ENCODE results near the gene RASAL2. TPM values are rescaled to one million over a fixed set of nuclear protein-coding genes. Genes with fewer than 3 reads are reported as not detected.
A peak's percentile ranks its signal among the peaks of the same experiment; 100 is the strongest.
"Not testable (repeated sequence)": the region's sequence is repeated elsewhere in the genome, so short reads cannot be mapped to it uniquely, and the experiment has no call there.

Gene RASAL2
- total RNA-seq, 1 donor from 2014 or later, result 18.3 TPM

DNA sequence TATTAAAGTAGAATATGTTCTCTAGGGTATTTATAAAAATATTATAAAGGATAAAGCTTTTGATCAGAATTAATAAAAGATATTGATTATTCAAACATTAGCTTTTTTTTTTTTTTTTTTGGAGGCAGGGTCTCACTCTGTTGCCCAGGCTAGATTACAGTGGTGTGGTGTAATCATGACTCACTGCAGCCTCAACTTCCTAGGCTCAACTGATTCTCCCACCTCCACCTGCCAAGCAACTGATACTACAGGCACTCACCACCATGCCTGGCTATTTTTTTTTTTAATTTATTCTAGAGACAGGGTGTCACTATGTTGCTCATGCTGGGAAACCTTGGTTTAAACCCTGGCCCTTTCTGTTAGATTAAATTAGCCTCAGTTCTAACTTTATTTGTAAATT lies 214.5 kb downstream of the RASAL2 start:
- no peaks in the 10 kb centered on the region for H3K27me3 ChIP-seq
- Mint-ChIP-seq H3K9me3 (no peaks in the 10 kb centered on the region), H3K4me1 (peaks cover 6% of the 10 kb centered on the region), H3K36me3 (peaks cover 3% of the 10 kb centered on the region), H3K4me3 (no peak overlapping the region), H3K27ac (no peak overlapping the region), H3K27me3 (ENCODE audit: insufficient read depth, low read depth) (no peaks in the 10 kb centered on the region)
- H4K20me1 ChIP-seq (ENCODE audit: low read depth), result no peaks in the 10 kb centered on the region
- no peaks in the 10 kb centered on the region for H3K36me3 ChIP-seq
- no peak overlapping the region for H3K27ac ChIP-seq
- TF ChIP-seq CTCF (IDR thresholded peaks at IDR 0.05), result no peak
- TF ChIP-seq EZH2 (IDR thresholded peaks at IDR 0.05), result no peak
- no peak for TF ChIP-seq EZH2phosphoT487 (IDR thresholded peaks at IDR 0.05)
- H3F3A ChIP-seq (ENCODE audit: low read depth), result no peaks in the 10 kb centered on the region
- DNase-seq (ENCODE audit: low spot score), result no peak
- no peak overlapping the region for H3K4me3 ChIP-seq
- H3K9ac ChIP-seq, result no peak overlapping the region
- H3K4me2 ChIP-seq, result no peak overlapping the region
- H3K4me1 ChIP-seq, result peaks cover 7% of the 10 kb centered on the region
- H3K9me3 ChIP-seq (ENCODE audit: low read depth), result no peaks in the 10 kb centered on the region
- no peak overlapping the region for H2AFZ ChIP-seq (replicated peaks)
- H3K79me2 ChIP-seq (ENCODE audit: low read depth), result peaks cover 8% of the 10 kb centered on the region

GRCh38 chr1:178310685-178311105 lies 216.8 kb downstream of the RASAL2 start:
- no peak overlapping the region for H3K9ac ChIP-seq
- H3K9me3 ChIP-seq (ENCODE audit: low read depth), result no peaks in the 10 kb centered on the region
- no peak overlapping the region for H3K27ac ChIP-seq
- no peak overlapping the region for H3K4me3 Mint-ChIP-seq
- H3K36me3 Mint-ChIP-seq, result peaks cover under 1% of the 10 kb centered on the region
- no peak overlapping the region for H2AFZ ChIP-seq (replicated peaks)
- peaks cover 9% of the 10 kb centered on the region for H3K79me2 ChIP-seq (ENCODE audit: low read depth)
- peaks cover 7% of the 10 kb centered on the region for H3K4me1 ChIP-seq
- peaks cover 6% of the 10 kb centered on the region for H3K4me1 Mint-ChIP-seq
- H3K9me3 Mint-ChIP-seq, result no peaks in the 10 kb centered on the region
- no peaks in the 10 kb centered on the region for H3K27me3 ChIP-seq
- H4K20me1 ChIP-seq (ENCODE audit: low read depth), result no peaks in the 10 kb centered on the region
- H3K36me3 ChIP-seq, result no peaks in the 10 kb centered on the region
- TF ChIP-seq CTCF (IDR thresholded peaks at IDR 0.05) (peak; percentile 79), EZH2phosphoT487 (IDR thresholded peaks at IDR 0.05) (no peak), EZH2 (IDR thresholded peaks at IDR 0.05) (no peak)
- no peaks in the 10 kb centered on the region for H3F3A ChIP-seq (ENCODE audit: low read depth)
- H3K4me2 ChIP-seq, result no peak overlapping the region
- peak; percentile 62 for DNase-seq (ENCODE audit: low spot score)
- H3K27ac Mint-ChIP-seq, result peak overlapping the region; percentile 78
- H3K27me3 Mint-ChIP-seq (ENCODE audit: insufficient read depth, low read depth), result no peaks in the 10 kb centered on the region
- H3K4me3 ChIP-seq, result no peak overlapping the region

GRCh38 chr1:178311164-178311563 lies 217.3 kb downstream of the RASAL2 start:
- no peaks in the 10 kb centered on the region for H3K36me3 Mint-ChIP-seq
- H3K36me3 ChIP-seq, result no peaks in the 10 kb centered on the region
- no peak overlapping the region for H3K4me2 ChIP-seq
- H3K27me3 Mint-ChIP-seq (ENCODE audit: insufficient read depth, low read depth), result no peaks in the 10 kb centered on the region
- DNase-seq (ENCODE audit: low spot score), result no peak
- H3K79me2 ChIP-seq (ENCODE audit: low read depth), result peaks cover 7% of the 10 kb centered on the region
- H3K4me3 ChIP-seq, result no peak overlapping the region
- peaks cover 7% of the 10 kb centered on the region for H3K4me1 ChIP-seq
- no peak overlapping the region for H3K27ac ChIP-seq
- H3K27ac Mint-ChIP-seq, result peak overlapping the region; percentile 78
- H3K4me1 Mint-ChIP-seq, result peaks cover 6% of the 10 kb centered on the region
- H3K9ac ChIP-seq, result no peak overlapping the region
- H3K4me3 Mint-ChIP-seq, result no peak overlapping the region
- TF ChIP-seq EZH2phosphoT487 (IDR thresholded peaks at IDR 0.05), result no peak
- no peak for TF ChIP-seq CTCF (IDR thresholded peaks at IDR 0.05)
- no peak for TF ChIP-seq EZH2 (IDR thresholded peaks at IDR 0.05)
- no peaks in the 10 kb centered on the region for H3K27me3 ChIP-seq
- H4K20me1 ChIP-seq (ENCODE audit: low read depth), result no peaks in the 10 kb centered on the region
- H3K9me3 ChIP-seq (ENCODE audit: low read depth), result no peaks in the 10 kb centered on the region
- H3F3A ChIP-seq (ENCODE audit: low read depth), result no peaks in the 10 kb centered on the region
- H2AFZ ChIP-seq (replicated peaks), result no peak overlapping the region
- H3K9me3 Mint-ChIP-seq, result no peaks in the 10 kb centered on the region

GRCh38 chr1:178320280-178320982 lies 226.5 kb downstream of the RASAL2 start:
- peak overlapping the region; percentile 75 for H3K4me2 ChIP-seq
- not testable (repeated sequence) for H3F3A ChIP-seq (ENCODE audit: low read depth); H3K9me3 ChIP-seq (ENCODE audit: low read depth); H3K27ac ChIP-seq; H3K27me3 Mint-ChIP-seq (ENCODE audit: insufficient read depth, low read depth); H3K36me3 ChIP-seq; DNase-seq (ENCODE audit: low spot score); H3K27me3 ChIP-seq; H3K36me3 Mint-ChIP-seq; H3K4me1 ChIP-seq; H4K20me1 ChIP-seq (ENCODE audit: low read depth); H3K9ac ChIP-seq; H3K9me3 Mint-ChIP-seq; H3K4me1 Mint-ChIP-seq
- H3K4me3 ChIP-seq, result peak overlapping the region; percentile 73
- peak overlapping the region; percentile 60 for H3K27ac Mint-ChIP-seq
- H2AFZ ChIP-seq (replicated peaks), result peak overlapping the region; percentile 76
- H3K79me2 ChIP-seq (ENCODE audit: low read depth), result peaks cover 15% of the 10 kb centered on the region
- H3K4me3 Mint-ChIP-seq, result peak overlapping the region; percentile 73

All from neural progenitor cell (in vitro differentiated cells).